Amniotic stem cell (primary cell): Measurements from ENCODE around the gene NUDT16L1.

Experiments
- DNase-seq: peaks from one replicate; lab custom pipeline; 2025; lab: John Stamatoyannopoulos, UW

Gene NUDT16L1

GRCh38 chr16:4664538-4665418 is 28.6 kb upstream of the NUDT16L1 start:
- no peak for DNase-seq

- DNase-seq = no peak
Measured at GRCh38 chr16:4666537-4667202, 26.7 kb upstream of the NUDT16L1 start.

- DNase-seq = no peak
Measured at GRCh38 chr16:4667203-4667963, 26.0 kb upstream of the NUDT16L1 start.

GRCh38 chr16:4668313-4668960 is 24.9 kb upstream of the NUDT16L1 start:
- DNase-seq = no peak

GRCh38 chr16:4673387-4674046 is 19.8 kb upstream of the NUDT16L1 start:
- DNase-seq = no peak

GRCh38 chr16:4674926-4675530 is 18.3 kb upstream of the NUDT16L1 start:
- DNase-seq = no peak

- no peak for DNase-seq
Measured at GRCh38 chr16:4675864-4676786, 17.2 kb upstream of the NUDT16L1 start.

- no peak for DNase-seq
Measured at GRCh38 chr16:4676831-4677230, 16.5 kb upstream of the NUDT16L1 start.

GRCh38 chr16:4677390-4677789 is 16.0 kb upstream of the NUDT16L1 start:
- DNase-seq = no peak

GRCh38 chr16:4677994-4678393 is 15.4 kb upstream of the NUDT16L1 start:
- no peak for DNase-seq

GRCh38 chr16:4678596-4678995 is 14.8 kb upstream of the NUDT16L1 start:
- no peak for DNase-seq

- DNase-seq = no peak
Measured at GRCh38 chr16:4679156-4679849, 14.1 kb upstream of the NUDT16L1 start.

- DNase-seq = no peak
Measured at GRCh38 chr16:4679850-4680636, 13.3 kb upstream of the NUDT16L1 start.

- no peak for DNase-seq
Measured at GRCh38 chr16:4680673-4681470, 12.5 kb upstream of the NUDT16L1 start.

- no peak for DNase-seq
Measured at GRCh38 chr16:4681471-4682083, 11.8 kb upstream of the NUDT16L1 start.

GRCh38 chr16:4682084-4682591 is 11.2 kb upstream of the NUDT16L1 start:
- DNase-seq = no peak

GRCh38 chr16:4682616-4683254 is 10.6 kb upstream of the NUDT16L1 start:
- DNase-seq = no peak
